Neuron (in vitro differentiated cells): ENCODE results near the gene RARS2.

Experiments
- H2AFZ ChIP-seq: one replicate; pipeline ENCODE4 v1.6.1; 2013; ENCODE audit warnings: low read depth, mild to moderate bottlenecking, inconsistent platforms, low read length, moderate library complexity
- H3K27me3 ChIP-seq: one replicate; pipeline ENCODE4 v1.6.1; 2013; ENCODE audit warnings: low read length; ENCODE audit not compliant: insufficient read depth
- H3K36me3 ChIP-seq: one replicate; pipeline ENCODE4 v1.6.1; 2013; ENCODE audit warnings: low read length; ENCODE audit not compliant: insufficient read depth
- H3K4me1 ChIP-seq: one replicate; pipeline ENCODE4 v1.6.1; 2013; ENCODE audit warnings: low read length; ENCODE audit not compliant: insufficient read depth
- H3K4me3 ChIP-seq: 2 replicates; pipeline ENCODE4 v1.5.1; 2013; ENCODE audit warnings: mild to moderate bottlenecking, low read length, moderate library complexity
- H3K9me3 ChIP-seq: one replicate; pipeline ENCODE4 v1.6.1; 2013; ENCODE audit warnings: low read length

RARS2 gene

GRCh38 chr6:87600576-87600975 lies 10.8 kb upstream of the RARS2 start:
- H3K4me3 ChIP-seq = no peak overlapping the region
- no peak overlapping the region for H2AFZ ChIP-seq
- peaks cover 23% of the 10 kb centered on the region for H3K36me3 ChIP-seq
- no peaks in the 10 kb centered on the region for H3K27me3 ChIP-seq
- H3K4me1 ChIP-seq = no peaks in the 10 kb centered on the region
- no peaks in the 10 kb centered on the region for H3K9me3 ChIP-seq

GRCh38 chr6:87590990-87591389 lies 1.2 kb upstream of the RARS2 start:
- Histone ChIP-seq H3K4me3 (peak overlapping the region; percentile 76), H2AFZ (no peak overlapping the region), H3K27me3 (no peaks in the 10 kb centered on the region), H3K9me3 (no peaks in the 10 kb centered on the region), H3K36me3 (peaks cover 16% of the 10 kb centered on the region), H3K4me1 (peaks cover 20% of the 10 kb centered on the region)

- Histone ChIP-seq H2AFZ (peak overlapping the region; percentile 26), H3K4me3 (peak overlapping the region; percentile 76), H3K36me3 (peaks cover 11% of the 10 kb centered on the region), H3K27me3 (no peaks in the 10 kb centered on the region), H3K4me1 (peaks cover 20% of the 10 kb centered on the region), H3K9me3 (no peaks in the 10 kb centered on the region)
These were observed 662 bp upstream of the RARS2 start for GRCh38 chr6:87590417-87590880.

- Histone ChIP-seq H3K27me3 (no peaks in the 10 kb centered on the region), H2AFZ (no peak overlapping the region), H3K4me1 (peaks cover 20% of the 10 kb centered on the region), H3K36me3 (peaks cover 3% of the 10 kb centered on the region), H3K4me3 (peak overlapping the region; percentile 76), H3K9me3 (no peaks in the 10 kb centered on the region)
These were observed 905 bp downstream of the RARS2 start for GRCh38 chr6:87588756-87589407.

- no peak overlapping the region for H2AFZ ChIP-seq
- H3K9me3 ChIP-seq = no peaks in the 10 kb centered on the region
- H3K36me3 ChIP-seq = peaks cover 21% of the 10 kb centered on the region
- H3K4me1 ChIP-seq = peaks cover 20% of the 10 kb centered on the region
- no peak overlapping the region for H3K4me3 ChIP-seq
- H3K27me3 ChIP-seq = no peaks in the 10 kb centered on the region
These were observed 3.3 kb downstream of the RARS2 start for GRCh38 chr6:87586371-87587077.

- Histone ChIP-seq H3K9me3 (no peaks in the 10 kb centered on the region), H3K4me3 (no peak overlapping the region), H3K4me1 (peaks cover 6% of the 10 kb centered on the region), H3K36me3 (peaks cover 35% of the 10 kb centered on the region), H2AFZ (no peak overlapping the region), H3K27me3 (no peaks in the 10 kb centered on the region)
These were observed 6.0 kb downstream of the RARS2 start for GRCh38 chr6:87583822-87584221.

- Histone ChIP-seq H3K27me3 (no peaks in the 10 kb centered on the region), H3K9me3 (no peaks in the 10 kb centered on the region), H3K36me3 (peaks cover 10% of the 10 kb centered on the region), H3K4me1 (peaks cover 3% of the 10 kb centered on the region), H3K4me3 (no peak overlapping the region), H2AFZ (no peak overlapping the region)
These were observed 14.4 kb downstream of the RARS2 start for GRCh38 chr6:87575423-87575822.

GRCh38 chr6:87574237-87574804 lies 15.5 kb downstream of the RARS2 start:
- Histone ChIP-seq H3K9me3 (no peaks in the 10 kb centered on the region), H3K27me3 (no peaks in the 10 kb centered on the region), H3K4me3 (no peak overlapping the region), H3K4me1 (peaks cover 3% of the 10 kb centered on the region), H2AFZ (no peak overlapping the region), H3K36me3 (peaks cover 3% of the 10 kb centered on the region)

- H3K4me1 ChIP-seq = peaks cover 3% of the 10 kb centered on the region
- H3K4me3 ChIP-seq = no peak overlapping the region
- no peaks in the 10 kb centered on the region for H3K9me3 ChIP-seq
- H3K36me3 ChIP-seq = peaks cover 11% of the 10 kb centered on the region
- no peaks in the 10 kb centered on the region for H3K27me3 ChIP-seq
- no peak overlapping the region for H2AFZ ChIP-seq
These were observed 16.3 kb downstream of the RARS2 start for GRCh38 chr6:87573307-87574024.

- Histone ChIP-seq H3K36me3 (peaks cover 16% of the 10 kb centered on the region), H3K4me3 (no peak overlapping the region), H2AFZ (no peak overlapping the region), H3K27me3 (no peaks in the 10 kb centered on the region), H3K9me3 (peaks cover 2% of the 10 kb centered on the region), H3K4me1 (peaks cover 3% of the 10 kb centered on the region)
These were observed 16.9 kb downstream of the RARS2 start for GRCh38 chr6:87572883-87573282.

- Histone ChIP-seq H3K9me3 (peaks cover 2% of the 10 kb centered on the region), H3K4me3 (no peak overlapping the region), H3K4me1 (peaks cover 3% of the 10 kb centered on the region), H3K36me3 (peaks cover 14% of the 10 kb centered on the region), H2AFZ (no peak overlapping the region), H3K27me3 (no peaks in the 10 kb centered on the region)
These were observed 17.8 kb downstream of the RARS2 start for GRCh38 chr6:87572021-87572420.

GRCh38 chr6:87561017-87561416 lies 28.8 kb downstream of the RARS2 start:
- peaks cover 65% of the 10 kb centered on the region for H3K36me3 ChIP-seq
- no peak overlapping the region for H3K4me3 ChIP-seq
- no peaks in the 10 kb centered on the region for H3K4me1 ChIP-seq
- no peak overlapping the region for H2AFZ ChIP-seq
- H3K9me3 ChIP-seq = no peaks in the 10 kb centered on the region
- no peaks in the 10 kb centered on the region for H3K27me3 ChIP-seq

- Histone ChIP-seq H3K4me1 (no peaks in the 10 kb centered on the region), H3K4me3 (no peak overlapping the region), H3K9me3 (no peaks in the 10 kb centered on the region), H3K27me3 (no peaks in the 10 kb centered on the region), H3K36me3 (peaks cover 70% of the 10 kb centered on the region), H2AFZ (no peak overlapping the region)
These were observed 31.3 kb downstream of the RARS2 start for GRCh38 chr6:87558446-87558845.
